ENCODE measurements around the gene PRRT4. TPM values are rescaled to one million over a fixed set of nuclear protein-coding genes. Genes with fewer than 3 reads are reported as not detected.

The PRRT4 gene
- total and polyA plus RNA-seq, 2 of the 13 experiments (the other 11 are each of a cell fraction or from before 2014, with no cell fraction given): not detected

GRCh38 chr7:128343554-128344430 is 17.7 kb downstream of the PRRT4 start, which contains the start of gene RBM28 (continued):
- TF ChIP-seq AKNA (CRISPR knock-in tag; IDR thresholded peaks at IDR 0.05; ENCODE audit: borderline replicate concordance): peak; percentile 94; the same call in 1 of the 2 replicates
- no peak for TF ChIP-seq PRPF4 (IDR thresholded peaks at IDR 0.05; ENCODE audit: low read depth, low read length, poor library complexity, severe bottlenecking)
- TF ChIP-seq ZNF607 (CRISPR knock-in tag; IDR thresholded peaks at IDR 0.05; ENCODE audit: borderline replicate concordance): peak; percentile 100
- TF ChIP-seq AGO2 (optimal IDR thresholded peaks at IDR 0.05; ENCODE audit: low read depth, low read length): no peak
- peak; percentile 100 for TF ChIP-seq ZNF724P (CRISPR knock-in tag; IDR thresholded peaks at IDR 0.05; ENCODE audit: borderline replicate concordance)
- TF ChIP-seq ZNF546 (CRISPR knock-in tag; conservative IDR thresholded peaks at IDR 0.05): peak; percentile 95
- no peak for TF ChIP-seq CHD4 (IDR thresholded peaks at IDR 0.05; ENCODE audit: borderline replicate concordance, low read length)
- 0 out of 2 replicates have a peak, but pooled peaks have one; percentile 21 for TF ChIP-seq CTCF (CRISPR knock-in tag; IDR thresholded peaks at IDR 0.05)
- TF ChIP-seq NCOR1 (IDR thresholded peaks at IDR 0.05; ENCODE audit: borderline replicate concordance, low read length): no peak; the same call in 1 of the 2 replicates
- peak; percentile 96 for TF ChIP-seq ETV6 (CRISPR knock-in tag; conservative IDR thresholded peaks at IDR 0.05)
- no peak for TF ChIP-seq FOXA1 (IDR thresholded peaks at IDR 0.05)
- peak; percentile 46; the same call in 1 of the 2 replicates for TF ChIP-seq FOXA1 (CRISPR knock-in tag; IDR thresholded peaks at IDR 0.05)
- TF ChIP-seq ZNF580 (CRISPR knock-in tag; IDR thresholded peaks at IDR 0.05; ENCODE audit: borderline replicate concordance, low read depth): peak; percentile 100
- TF ChIP-seq RFXAP (CRISPR knock-in tag; IDR thresholded peaks at IDR 0.05; ENCODE audit: borderline replicate concordance): peak; percentile 92; the same call in 1 of the 2 replicates
- TF ChIP-seq MAFK (conservative IDR thresholded peaks at IDR 0.05 in 1 of 2, IDR thresholded peaks at IDR 0.05 in 1 of 2; ENCODE audit: low read length in 2 of 2): no peak
- TF ChIP-seq ZNF746 (CRISPR knock-in tag; IDR thresholded peaks at IDR 0.05): peak; percentile 92
- TF ChIP-seq ZNF800 (CRISPR knock-in tag; IDR thresholded peaks at IDR 0.05): peak; percentile 96
- TF ChIP-seq ZSCAN9 (CRISPR knock-in tag; IDR thresholded peaks at IDR 0.05; ENCODE audit: borderline replicate concordance): peak; percentile 99
- TF ChIP-seq ZNF225 (CRISPR knock-in tag; IDR thresholded peaks at IDR 0.05): peak; percentile 98

Measured in HepG2 (cell line).